Neuronal stem cell (in vitro differentiated cells): ENCODE results near the gene BPI.

Source experiments
- DNase-seq: peaks from one replicate; pipeline ENCODE4 v3.0.0-alpha.2; 2013; ENCODE audit warnings: low spot score
- H2AFZ ChIP-seq: one replicate; pipeline ENCODE4 v1.6.1; 2013; ENCODE audit warnings: mild to moderate bottlenecking, low read length, inconsistent platforms
- H2AK5ac ChIP-seq: 2 replicates; pipeline ENCODE4 v1.6.1; 2013; ENCODE audit warnings: low read depth, mild to moderate bottlenecking, inconsistent platforms, low read length, moderate library complexity, mixed read lengths
- H2BK120ac ChIP-seq: 2 replicates; pipeline ENCODE4 v1.6.1; 2013; ENCODE audit warnings: low read depth, mild to moderate bottlenecking, inconsistent platforms, low read length, moderate library complexity, mixed read lengths
- H2BK12ac ChIP-seq: one replicate; pipeline ENCODE4 v1.6.1; 2013; ENCODE audit warnings: low read length, inconsistent platforms
- H2BK15ac ChIP-seq: 2 replicates; pipeline ENCODE4 v1.6.1; 2013; ENCODE audit warnings: mild to moderate bottlenecking, low read length, inconsistent platforms, mixed read lengths
- H2BK5ac ChIP-seq: one replicate; pipeline ENCODE4 v1.6.1; 2013; ENCODE audit warnings: inconsistent platforms, mild to moderate bottlenecking, low read length, moderate library complexity
- H3K14ac ChIP-seq: one replicate; pipeline ENCODE4 v1.6.1; 2013; ENCODE audit warnings: low read length, inconsistent platforms
- H3K18ac ChIP-seq: 2 replicates; pipeline ENCODE4 v1.6.1; 2013; ENCODE audit warnings: low read length, inconsistent platforms
- H3K23ac ChIP-seq: 2 replicates; pipeline ENCODE4 v1.6.1; 2013; ENCODE audit warnings: low read depth, mild to moderate bottlenecking, mixed read lengths, low read length, inconsistent platforms; ENCODE audit not compliant: poor library complexity
- H3K27ac ChIP-seq: replicated peaks from 3 replicates; pipeline ENCODE4 v1.5.1; 2013; ENCODE audit warnings: low read length, inconsistent platforms
- H3K27me3 ChIP-seq, 3 experiments: 2 replicates each; pipeline ENCODE4 v1.6.1; 2013; ENCODE audit warnings: low read length in 3 of 3, mild to moderate bottlenecking in 2 of 3, inconsistent platforms in 1 of 3, low read depth in 1 of 3, mixed read lengths in 1 of 3, moderate library complexity in 1 of 3; ENCODE audit not compliant: control insufficient read depth in 3 of 3, insufficient read depth in 3 of 3
- H3K36me3 ChIP-seq, 2 donors: replicated peaks in 1 of 2; 2 replicates each; pipeline ENCODE4 v1.6.1; 2013; ENCODE audit warnings: low read length in 2 of 2; ENCODE audit not compliant: control insufficient read depth in 2 of 2, insufficient read depth in 2 of 2
- H3K4ac ChIP-seq: 2 replicates; pipeline ENCODE4 v1.6.1; 2013; ENCODE audit warnings: inconsistent platforms, mild to moderate bottlenecking, low read length, moderate library complexity
- H3K4me1 ChIP-seq, 2 donors: 1 replicate in 1 of 2; 2 replicates in 1 of 2; pipeline ENCODE4 v1.6.1; 2013; ENCODE audit warnings: low read length in 2 of 2, low read depth in 1 of 2; ENCODE audit not compliant: control insufficient read depth in 2 of 2, insufficient read depth in 1 of 2
- H3K4me2 ChIP-seq: one replicate; pipeline ENCODE4 v1.6.1; 2013; ENCODE audit warnings: mild to moderate bottlenecking, low read length, inconsistent platforms; ENCODE audit not compliant: insufficient read depth, poor library complexity, severe bottlenecking
- H3K4me3 ChIP-seq, 2 donors: 2 replicates each; pipeline ENCODE4 v1.5.1; 2013; ENCODE audit warnings: low read length in 2 of 2, mild to moderate bottlenecking in 2 of 2, inconsistent platforms in 1 of 2, moderate library complexity in 1 of 2
- H3K79me1 ChIP-seq: one replicate; pipeline ENCODE4 v1.6.1; 2013; ENCODE audit warnings: low read depth, mild to moderate bottlenecking, inconsistent platforms, low read length, moderate library complexity
- H3K9ac ChIP-seq: one replicate; pipeline ENCODE4 v1.6.1; 2013; ENCODE audit warnings: mild to moderate bottlenecking, low read depth, low read length, inconsistent platforms; ENCODE audit not compliant: poor library complexity
- H3K9me3 ChIP-seq, 2 donors: replicated peaks in 1 of 2; 2 replicates each; pipeline versions ENCODE3 to v1.6.1; 2013; ENCODE audit warnings: low read length in 2 of 2, mild to moderate bottlenecking in 2 of 2, inconsistent platforms in 1 of 2, low read depth in 1 of 2, mixed read lengths in 1 of 2, moderate library complexity in 1 of 2; ENCODE audit not compliant: control insufficient read depth in 2 of 2, insufficient read depth in 1 of 2
- H4K8ac ChIP-seq: one replicate; pipeline ENCODE4 v1.6.1; 2013; ENCODE audit warnings: low read depth, mild to moderate bottlenecking, inconsistent platforms, low read length, moderate library complexity
- H4K91ac ChIP-seq: one replicate; pipeline ENCODE4 v1.6.1; 2013; ENCODE audit warnings: low read length, low read depth, mild to moderate bottlenecking, inconsistent platforms; ENCODE audit not compliant: poor library complexity
- WGBS, 2 donors: extraction: QIAGEN DNeasy Blood & Tissue Kit; methylation state at CpG; one replicate each; pipeline ENCODE4 v1.1.7; 2013; ENCODE audit warnings: missing lambda C conversion rate in 2 of 2, mixed read lengths in 1 of 2; ENCODE audit not compliant: insufficient read length in 2 of 2, insufficient replicate concordance in 1 of 2; ENCODE audit errors: extremely low coverage in 2 of 2; 5-methylcytosine and 5-hydroxymethylcytosine counted together

Gene BPI

GRCh38 chr20:38358556-38358955 is 54.6 kb downstream of the BPI start:
- Histone ChIP-seq H3K18ac (peak overlapping the region; percentile 19), H3K4ac (no peak overlapping the region), H2AK5ac (no peak overlapping the region), H3K23ac (peak overlapping the region; percentile 52), H3K9me3 (no peaks in the 10 kb centered on the region), H2BK120ac (no peak overlapping the region), H3K14ac (no peak overlapping the region), H3K9ac (no peak overlapping the region), H4K91ac (no peak overlapping the region), H3K36me3 (no peaks in the 10 kb centered on the region), H3K27ac (no peak overlapping the region), H2BK5ac (no peak overlapping the region), H2AFZ (no peak overlapping the region), H3K4me2 (no peak overlapping the region), H3K79me1 (no peaks in the 10 kb centered on the region), H3K4me1 (no peaks in the 10 kb centered on the region), H2BK15ac (peak overlapping the region; percentile 15), H4K8ac (peak overlapping the region; percentile 93), H3K27me3 (no peaks in the 10 kb centered on the region), H2BK12ac (no peak overlapping the region), H3K4me3 (no peak overlapping the region)
- no peak for DNase-seq
- no CpG with 5 or more reads among the region's 7 CpGs for WGBS, 2 donors

GRCh38 chr20:38363004-38363747 is 59.2 kb downstream of the BPI start:
- no peak overlapping the region for H3K4me3 ChIP-seq
- no peak for DNase-seq
- no peak overlapping the region for H2BK5ac ChIP-seq
- no peak overlapping the region for H3K18ac ChIP-seq
- H3K79me1 ChIP-seq, result no peaks in the 10 kb centered on the region
- H2BK120ac ChIP-seq, result no peak overlapping the region
- no peak overlapping the region for H3K14ac ChIP-seq
- H4K8ac ChIP-seq, result no peak overlapping the region
- H3K27ac ChIP-seq, result no peak overlapping the region
- H2BK15ac ChIP-seq, result no peak overlapping the region
- no peak overlapping the region for H4K91ac ChIP-seq
- H2AK5ac ChIP-seq, result no peak overlapping the region
- no peaks in the 10 kb centered on the region for H3K9me3 ChIP-seq
- H2BK12ac ChIP-seq, result no peak overlapping the region
- H2AFZ ChIP-seq, result no peak overlapping the region
- no peak overlapping the region for H3K4me2 ChIP-seq
- H3K4me1 ChIP-seq, result no peaks in the 10 kb centered on the region
- H3K9ac ChIP-seq, result no peak overlapping the region
- H3K36me3 ChIP-seq, result no peaks in the 10 kb centered on the region
- no peak overlapping the region for H3K23ac ChIP-seq
- H3K4ac ChIP-seq, result no peak overlapping the region
- no CpG with 5 or more reads among the region's 8 CpGs for WGBS, 2 donors
- peaks cover 0 to 2% (median 0%) of the 10 kb centered on the region in 3 experiments for H3K27me3 ChIP-seq

GRCh38 chr20:38369389-38369788 is 65.4 kb downstream of the BPI start:
- H3K23ac ChIP-seq, result no peak overlapping the region
- H3K36me3 ChIP-seq, result no peaks in the 10 kb centered on the region
- WGBS, 2 donors, result no CpG with 5 or more reads among the region's 2 CpGs

DNA sequence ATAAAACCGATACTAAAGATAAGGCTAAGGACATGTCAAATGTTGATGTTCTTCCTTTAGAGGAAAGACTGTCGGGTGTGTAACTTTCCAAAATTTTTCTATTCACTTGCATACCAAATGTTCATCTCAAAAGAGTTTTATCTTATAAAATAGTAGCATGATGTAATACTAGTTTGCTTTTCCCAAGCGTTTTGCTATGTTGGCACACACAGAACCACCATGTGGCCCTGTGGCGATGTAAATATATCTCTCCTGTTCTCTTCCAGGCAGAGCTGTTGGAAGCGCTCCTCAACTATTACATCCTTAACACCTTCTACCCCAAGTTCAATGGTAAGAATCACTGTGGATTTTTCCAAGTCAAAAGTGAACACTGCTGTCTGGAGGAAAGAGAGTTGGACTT is 68.8 kb downstream of the BPI start:
- Histone ChIP-seq H3K4me2 (no peak overlapping the region), H3K9ac (no peak overlapping the region), H2BK5ac (no peak overlapping the region), H3K79me1 (no peaks in the 10 kb centered on the region), H2BK15ac (no peak overlapping the region), H2BK12ac (no peak overlapping the region), H3K18ac (no peak overlapping the region), H4K91ac (no peak overlapping the region), H4K8ac (no peak overlapping the region), H3K27ac (no peak overlapping the region), H2AK5ac (no peak overlapping the region), H3K4me1 (no peaks in the 10 kb centered on the region), H3K27me3 (peaks cover 0 to 11% (median 0%) of the 10 kb centered on the region in 3 experiments), H3K36me3 (no peaks in the 10 kb centered on the region), H3K9me3 (peaks cover 0 to 2% of the 10 kb centered on the region in 2 donors), H2AFZ (no peak overlapping the region), H3K4ac (no peak overlapping the region), H3K23ac (no peak overlapping the region), H3K14ac (no peak overlapping the region), H3K4me3 (no peak overlapping the region), H2BK120ac (no peak overlapping the region)
- no CpG with 5 or more reads among the region's 5 CpGs for WGBS, 2 donors
- DNase-seq, result no peak

More at GRCh38 chr20:38369389-38369788, 65.4 kb downstream of the BPI start:
- H3K4me1 ChIP-seq, result no peaks in the 10 kb centered on the region
- H3K27me3 ChIP-seq, result peaks cover 0 to 14% (median 0%) of the 10 kb centered on the region in 3 experiments
- H2BK120ac ChIP-seq, result no peak overlapping the region
- no peaks in the 10 kb centered on the region for H3K9me3 ChIP-seq
- no peak overlapping the region for H3K18ac ChIP-seq
- peak overlapping the region; percentile 74 for H2AFZ ChIP-seq
- H4K8ac ChIP-seq, result no peak overlapping the region
- H3K4me3 ChIP-seq, result peak overlapping the region in 1 of 2 donors; percentile 8
- DNase-seq, result no peak
- H2AK5ac ChIP-seq, result no peak overlapping the region
- H3K79me1 ChIP-seq, result no peaks in the 10 kb centered on the region
- H3K14ac ChIP-seq, result no peak overlapping the region
- H2BK12ac ChIP-seq, result no peak overlapping the region
- H3K4ac ChIP-seq, result no peak overlapping the region
- H3K4me2 ChIP-seq, result no peak overlapping the region
- no peak overlapping the region for H3K27ac ChIP-seq
- no peak overlapping the region for H3K9ac ChIP-seq
- H4K91ac ChIP-seq, result no peak overlapping the region
- H2BK15ac ChIP-seq, result no peak overlapping the region
- H2BK5ac ChIP-seq, result no peak overlapping the region
